Keratinocyte (primary cell): ENCODE measurements around the gene DCTN5.

Experiments used
- CTCF ChIP-seq, 3 experiments: IDR thresholded peaks in 1 of 3; conservative IDR thresholded peaks in 1 of 3; optimal IDR thresholded peaks in 1 of 3; 2 replicates in 2 of 3; 3 replicates in 1 of 3; pipeline versions ENCODE3 to v1.5.1; 2011; ENCODE audit warnings: low read length in 3 of 3, mild to moderate bottlenecking in 3 of 3, moderate library complexity in 2 of 3, control low read depth in 1 of 3, inconsistent platforms in 1 of 3; ENCODE audit not compliant: insufficient read depth in 2 of 3; ENCODE audit errors: extremely low read depth in 1 of 3
- EZH2 ChIP-seq: IDR thresholded peaks from one replicate; pipeline ENCODE4 v1.6.1; 2012; ENCODE audit warnings: inconsistent platforms, mild to moderate bottlenecking, low read length, moderate library complexity

GRCh38 chr16:23668225-23668624 is 27.0 kb downstream of the DCTN5 start:
- TF ChIP-seq EZH2: no peak
- TF ChIP-seq CTCF (optimal IDR thresholded peaks at IDR 0.05 in 1 of 3, IDR thresholded peaks at IDR 0.05 in 1 of 3, conservative IDR thresholded peaks at IDR 0.05 in 1 of 3; ENCODE audit: extremely low read depth in 1 of 3, insufficient read depth in 2 of 3, low read length in 3 of 3): no peak
